Tibial artery (tissue), 4 donors: ENCODE results near the gene TYRO3.
"Not testable (repeated sequence)": the region's sequence is repeated elsewhere in the genome, so short reads cannot be mapped to it uniquely, and the experiment has no call there.

ENCODE experiments used
- DNase-seq, 2 donors: peaks; one replicate each; pipeline ENCODE4 v3.0.0-alpha.2; 2019
- H3K27ac ChIP-seq, 2 donors: fragments of 200-600 bp; sonication (generic) in 1 of 2; 1 replicate in 1 of 2; 2 replicates in 1 of 2; pipeline ENCODE4 v1.5.1; 2018 to 2019; ENCODE audit warnings: mild to moderate bottlenecking in 1 of 2
- H3K27me3 ChIP-seq, 2 donors: fragments of 200-600 bp; sonication (generic) in 1 of 2; one replicate each; pipeline versions ENCODE4 v1.5.1 to v1.6.0; 2016 to 2019
- H3K36me3 ChIP-seq, 3 donors: fragments of 200-600 bp; sonication (generic) in 2 of 3; one replicate each; pipeline ENCODE4 v1.5.1; 2016 to 2019; ENCODE audit warnings: mild to moderate bottlenecking in 2 of 3
- H3K4me1 ChIP-seq, 4 donors: fragments of 200-600 bp; sonication (generic) in 2 of 4; 1 replicate in 3 of 4; 2 replicates in 1 of 4; pipeline ENCODE4 v1.5.1; 2016 to 2019
- H3K4me3 ChIP-seq, 2 donors: fragments of 200-600 bp; sonication (generic) in 1 of 2; 1 replicate in 1 of 2; 2 replicates in 1 of 2; pipeline ENCODE4 v1.5.1; 2018 to 2019; ENCODE audit warnings: mild to moderate bottlenecking in 2 of 2
- H3K9me3 ChIP-seq, 3 donors: fragments of 200-600 bp; sonication (generic) in 1 of 3; one replicate each; pipeline ENCODE4 v1.5.1; 2016 to 2019
- CTCF ChIP-seq, 2 experiments: fragments of 200-600 bp in 1 of 2; fragments of 450-650 bp in 1 of 2; IDR thresholded peaks; one replicate each; pipeline ENCODE4 v1.5.1; 2017 to 2019; ENCODE audit warnings: antibody characterized with exemption in 2 of 2, mild to moderate bottlenecking in 1 of 2, moderate library complexity in 1 of 2
- intact Hi-C: fragments of 100-400 bp; cut with DNase I; formaldehyde crosslinking; loops from one replicate; pipeline ENCODE4 v1.15.0; 2023; ENCODE audit warnings: low total_unique reads

TYRO3 gene

GRCh38 chr15:41583795-41584194 lies 24.8 kb downstream of the TYRO3 start:
- no peak for TF ChIP-seq CTCF (IDR thresholded peaks at IDR 0.05)
- intact Hi-C loops = no loop called here
- DNase-seq = no peak

GRCh38 chr15:41584636-41585126 lies 25.7 kb downstream of the TYRO3 start:
- no peak for TF ChIP-seq CTCF (IDR thresholded peaks at IDR 0.05)
- Histone ChIP-seq H3K4me3 (peak overlapping the region; percentile 51 to 57), H3K4me1 (peaks cover 0 to 11% (median 3%) of the 10 kb centered on the region in 4 donors), H3K36me3 (no peaks in the 10 kb centered on the region), H3K27me3 (no peaks in the 10 kb centered on the region), H3K9me3 (no peaks in the 10 kb centered on the region), H3K27ac (peak overlapping the region in 1 of 2 donors; percentile 68)
- intact Hi-C loops = no loop called here
- no peak for DNase-seq

More at GRCh38 chr15:41583795-41584194, 24.8 kb downstream of the TYRO3 start:
- H3K27me3 ChIP-seq = no peaks in the 10 kb centered on the region
- peaks cover 0 to 14% (median 3%) of the 10 kb centered on the region in 4 donors for H3K4me1 ChIP-seq
- H3K36me3 ChIP-seq = no peaks in the 10 kb centered on the region
- H3K4me3 ChIP-seq = no peak overlapping the region
- no peak overlapping the region for H3K27ac ChIP-seq
- no peaks in the 10 kb centered on the region for H3K9me3 ChIP-seq

GRCh38 chr15:41585127-41586047 lies 26.4 kb downstream of the TYRO3 start:
- peaks cover 0 to 11% (median 3%) of the 10 kb centered on the region in 4 donors for H3K4me1 ChIP-seq
- DNase-seq = no peak
- intact Hi-C loops = no loop called here
- no peaks in the 10 kb centered on the region for H3K9me3 ChIP-seq
- H3K27ac ChIP-seq = peak overlapping the region; percentile 48 to 68
- no peaks in the 10 kb centered on the region for H3K27me3 ChIP-seq
- no peaks in the 10 kb centered on the region for H3K36me3 ChIP-seq
- peak overlapping the region; percentile 51 to 57 for H3K4me3 ChIP-seq
- TF ChIP-seq CTCF (IDR thresholded peaks at IDR 0.05) = peak; percentile 32 to 37

- H3K36me3 ChIP-seq, H3K4me3 ChIP-seq, DNase-seq, H3K27ac ChIP-seq, H3K27me3 ChIP-seq, intact Hi-C loops, H3K9me3 ChIP-seq: not testable (repeated sequence)
- H3K4me1 ChIP-seq = peaks cover 0 to 11% (median 3%) of the 10 kb centered on the region in 4 donors
Observed at GRCh38 chr15:41586531-41587282, 27.7 kb downstream of the TYRO3 start.

- peaks cover 0 to 11% (median 3%) of the 10 kb centered on the region in 4 donors for H3K4me1 ChIP-seq
- H3K4me3 ChIP-seq, H3K9me3 ChIP-seq, H3K36me3 ChIP-seq, H3K27me3 ChIP-seq, H3K27ac ChIP-seq, intact Hi-C loops, DNase-seq: not testable (repeated sequence)
Observed at GRCh38 chr15:41589018-41589417, 30.0 kb downstream of the TYRO3 start.

GRCh38 chr15:41589571-41589970 lies 30.6 kb downstream of the TYRO3 start:
- H3K27ac ChIP-seq, intact Hi-C loops, DNase-seq, H3K9me3 ChIP-seq, H3K27me3 ChIP-seq, H3K4me3 ChIP-seq, H3K36me3 ChIP-seq: not testable (repeated sequence)
- peaks cover 0 to 11% (median 3%) of the 10 kb centered on the region in 4 donors for H3K4me1 ChIP-seq

GRCh38 chr15:41591217-41591616 lies 32.2 kb downstream of the TYRO3 start:
- H3K27ac ChIP-seq, H3K9me3 ChIP-seq, DNase-seq, H3K4me3 ChIP-seq, H3K4me1 ChIP-seq, H3K36me3 ChIP-seq, H3K27me3 ChIP-seq: not testable (repeated sequence)
- intact Hi-C loops = loop anchor here (10.0 kb wide), 1 partner anchor 224 kb away; no protein-coding TSS in a partner anchor

GRCh38 chr15:41592718-41593117 lies 33.7 kb downstream of the TYRO3 start:
- not testable (repeated sequence) for H3K4me1 ChIP-seq, DNase-seq, H3K36me3 ChIP-seq, H3K4me3 ChIP-seq, H3K9me3 ChIP-seq, H3K27me3 ChIP-seq, H3K27ac ChIP-seq
- intact Hi-C loops = loop anchor here (10.0 kb wide), 1 partner anchor 222 kb away; no protein-coding TSS in a partner anchor
